DOHH2 (cell line): ENCODE results near the gene PCYT2.

Experiments
- H3F3A ChIP-seq: fragments of 200-600 bp; sonication (generic), shearing (Covaris generic); 2 replicates; pipeline ENCODE4 v1.6.0; 2016; ENCODE audit warnings: antibody characterized with exemption, mild to moderate bottlenecking; ENCODE audit not compliant: control insufficient read depth, insufficient read depth
- H3K27ac ChIP-seq: fragments of 200-600 bp; sonication (generic); 2 replicates; pipeline ENCODE4 v1.5.1; 2014; ENCODE audit warnings: low read depth, mild to moderate bottlenecking, low read length, moderate library complexity
- H3K27me3 ChIP-seq: fragments of 200-600 bp; sonication (generic); 2 replicates; pipeline ENCODE4 v1.6.1; 2014; ENCODE audit warnings: mild to moderate bottlenecking, low read length, mixed read lengths; ENCODE audit not compliant: control insufficient read depth
- H3K36me3 ChIP-seq: fragments of 200-600 bp; sonication (generic); 2 replicates; pipeline ENCODE4 v1.6.1; 2014; ENCODE audit warnings: mild to moderate bottlenecking, low read length, moderate library complexity, mixed read lengths; ENCODE audit not compliant: control insufficient read depth
- H3K4me1 ChIP-seq: fragments of 200-600 bp; sonication (generic); 2 replicates; pipeline ENCODE4 v1.6.1; 2014; ENCODE audit warnings: mild to moderate bottlenecking, low read length, mixed read lengths; ENCODE audit not compliant: control insufficient read depth
- H3K4me2 ChIP-seq: fragments of 200-600 bp; sonication (generic); 2 replicates; pipeline ENCODE4 v1.6.0; 2014; ENCODE audit warnings: mild to moderate bottlenecking, low read length, moderate library complexity
- H3K4me3 ChIP-seq: fragments of 200-600 bp; sonication (generic); 2 replicates; pipeline ENCODE4 v1.5.1; 2014; ENCODE audit warnings: mild to moderate bottlenecking, low read length, mixed read lengths
- H3K79me2 ChIP-seq: fragments of 200-600 bp; sonication (generic); 2 replicates; pipeline ENCODE4 v1.6.1; 2014; ENCODE audit warnings: mild to moderate bottlenecking, low read length, mixed read lengths; ENCODE audit not compliant: control insufficient read depth
- H3K9me2 ChIP-seq: fragments of 200-600 bp; sonication (generic); replicated peaks from 2 replicates; pipeline ENCODE4 v1.6.1; 2014; ENCODE audit warnings: mild to moderate bottlenecking, low read length, mixed read lengths; ENCODE audit not compliant: control insufficient read depth
- H3K9me3 ChIP-seq: fragments of 200-600 bp; sonication (generic); 2 replicates; pipeline ENCODE4 v1.6.1; 2014; ENCODE audit warnings: antibody characterized with exemption, low read length, mixed read lengths; ENCODE audit not compliant: control insufficient read depth, insufficient read depth
- H4K20me1 ChIP-seq: fragments of 200-600 bp; sonication (generic); 2 replicates; pipeline ENCODE4 v1.6.0; 2014; ENCODE audit warnings: low read depth, mild to moderate bottlenecking, antibody characterized with exemption, low read length, moderate library complexity; ENCODE audit not compliant: control insufficient read depth, insufficient read depth
- CTCF ChIP-seq: fragments of 200-600 bp; sonication (generic); IDR thresholded peaks from one replicate; pipeline ENCODE4 v1.5.1; 2014; ENCODE audit warnings: antibody characterized with exemption, mild to moderate bottlenecking, low read depth, low read length; ENCODE audit not compliant: poor library complexity, severe bottlenecking
- EZH2phosphoT487 ChIP-seq: fragments of 200-600 bp; sonication (generic); IDR thresholded peaks from 2 replicates; pipeline ENCODE4 v1.6.1; 2017; ENCODE audit warnings: borderline replicate concordance, mild to moderate bottlenecking, antibody characterized with exemption, low read length, moderate library complexity, mixed read lengths

Gene PCYT2

GRCh38 chr17:81900181-81900820, 10.9 kb downstream of the PCYT2 start:
- Histone ChIP-seq H3K9me3 (no peaks in the 10 kb centered on the region), H3K27me3 (peaks cover 2% of the 10 kb centered on the region), H3K27ac (no peak overlapping the region), H3K4me2 (no peak overlapping the region), H3K36me3 (peaks cover 49% of the 10 kb centered on the region), H3K9me2 (no peaks in the 10 kb centered on the region), H3K79me2 (peaks cover 2% of the 10 kb centered on the region), H3F3A (no peaks in the 10 kb centered on the region), H4K20me1 (peaks cover 4% of the 10 kb centered on the region; the same call in 1 of the 2 replicates), H3K4me3 (no peak overlapping the region), H3K4me1 (no peaks in the 10 kb centered on the region; the same call in 1 of the 2 replicates)
- TF ChIP-seq CTCF, result no peak
- TF ChIP-seq EZH2phosphoT487, result no peak

- Histone ChIP-seq H3K27me3 (peaks cover 2% of the 10 kb centered on the region), H3F3A (no peaks in the 10 kb centered on the region), H3K36me3 (peaks cover 48% of the 10 kb centered on the region), H3K9me3 (no peaks in the 10 kb centered on the region), H3K79me2 (peaks cover 6% of the 10 kb centered on the region), H3K4me2 (no peak overlapping the region), H3K9me2 (no peaks in the 10 kb centered on the region), H4K20me1 (peaks cover 4% of the 10 kb centered on the region; the same call in 1 of the 2 replicates), H3K4me1 (peaks cover under 1% of the 10 kb centered on the region), H3K27ac (no peak overlapping the region), H3K4me3 (no peak overlapping the region)
- TF ChIP-seq EZH2phosphoT487 (no peak), CTCF (no peak)
These were observed 11.6 kb downstream of the PCYT2 start for GRCh38 chr17:81899514-81900166.

GRCh38 chr17:81898885-81899284, 12.3 kb downstream of the PCYT2 start:
- H3F3A ChIP-seq, result no peaks in the 10 kb centered on the region
- H4K20me1 ChIP-seq, result peaks cover 4% of the 10 kb centered on the region; the same call in 1 of the 2 replicates
- H3K36me3 ChIP-seq, result peaks cover 47% of the 10 kb centered on the region
- no peak overlapping the region for H3K4me3 ChIP-seq
- H3K27me3 ChIP-seq, result peaks cover 2% of the 10 kb centered on the region
- no peaks in the 10 kb centered on the region for H3K9me3 ChIP-seq
- no peak overlapping the region for H3K4me2 ChIP-seq
- H3K9me2 ChIP-seq, result no peaks in the 10 kb centered on the region
- peaks cover 12% of the 10 kb centered on the region for H3K79me2 ChIP-seq
- H3K27ac ChIP-seq, result no peak overlapping the region
- no peak for TF ChIP-seq EZH2phosphoT487
- H3K4me1 ChIP-seq, result peaks cover 7% of the 10 kb centered on the region
